ENCODE data around the gene SEC24C.
"Not testable (repeated sequence)": the region's sequence is repeated elsewhere in the genome, so short reads cannot be mapped to it uniquely, and the experiment has no call there.

The SEC24C gene

GRCh38 chr10:73773152-73773879 is 29.1 kb downstream of the SEC24C start:
- DNase-seq: peak; percentile 47

DNA sequence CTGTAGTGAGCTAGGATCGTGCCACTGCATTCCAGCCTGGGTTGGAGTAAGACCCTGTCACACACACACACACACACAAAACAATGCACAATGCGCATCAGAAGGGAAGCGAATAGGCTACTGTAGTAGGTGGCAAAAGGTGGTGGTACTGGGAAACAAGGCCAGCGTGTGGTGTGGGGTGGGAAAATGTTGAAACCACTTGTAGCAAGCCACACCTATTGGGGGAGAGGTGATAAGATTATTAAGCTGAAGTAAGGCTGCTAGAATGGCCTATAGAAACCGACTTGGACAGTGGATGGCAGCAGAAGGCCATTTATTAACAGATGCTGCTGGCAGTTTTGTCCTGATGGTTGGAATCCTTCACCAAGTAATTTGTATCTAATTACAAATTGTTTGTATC is 30.5 kb downstream of the SEC24C start:
- DNase-seq: no peak

DNA sequence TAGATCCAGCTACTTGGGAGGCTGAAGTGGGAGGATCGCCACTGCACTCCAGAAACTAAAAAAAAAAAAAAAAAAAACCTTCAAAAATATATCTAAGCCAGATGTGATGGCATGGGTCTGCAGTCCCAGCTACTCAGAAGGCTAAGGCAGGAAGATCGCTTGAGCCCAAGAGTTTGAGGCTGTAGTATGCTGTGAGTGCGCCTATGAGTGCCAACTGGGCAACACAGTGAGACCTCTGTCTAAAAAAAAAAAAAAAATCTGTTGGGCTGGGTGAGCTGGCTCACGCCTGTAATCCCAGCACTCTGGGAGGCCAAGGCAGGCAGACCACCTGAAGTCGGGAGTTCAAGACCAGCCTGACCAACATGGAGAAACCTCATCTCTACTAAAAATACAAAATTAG is 34.8 kb downstream of the SEC24C start:
- DNase-seq: no peak

DNA sequence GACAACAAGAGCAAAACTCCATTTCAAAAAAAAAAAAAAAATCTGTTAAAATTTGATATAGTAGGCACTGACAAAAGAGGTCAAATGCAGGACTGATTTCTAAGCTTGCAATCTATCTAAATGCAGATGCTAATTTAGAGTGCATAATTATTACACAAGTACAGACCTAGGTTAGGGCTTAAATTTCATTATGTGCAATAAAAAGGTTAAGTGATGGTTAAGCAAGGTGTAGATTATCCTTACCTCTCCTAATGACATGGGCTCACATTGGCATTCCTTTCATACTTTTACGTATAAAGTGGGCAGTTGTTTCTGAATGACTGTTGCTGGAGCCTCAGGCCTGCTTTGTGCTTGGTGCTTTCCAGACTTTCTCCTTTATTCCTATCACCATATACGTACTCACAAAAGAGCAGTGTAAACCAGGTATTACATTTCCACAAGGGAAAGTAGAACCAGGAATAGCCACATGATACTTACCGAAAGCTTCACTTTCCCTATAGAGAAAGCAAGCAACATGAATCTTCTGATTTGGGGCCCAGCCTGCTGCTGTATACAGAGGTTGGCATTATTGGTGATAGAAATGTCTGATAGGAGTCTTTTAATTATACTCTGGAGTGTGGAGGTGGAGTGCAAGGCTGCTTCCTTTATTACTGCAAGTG is 35.5 kb downstream of the SEC24C start:
- no peak for DNase-seq

DNA sequence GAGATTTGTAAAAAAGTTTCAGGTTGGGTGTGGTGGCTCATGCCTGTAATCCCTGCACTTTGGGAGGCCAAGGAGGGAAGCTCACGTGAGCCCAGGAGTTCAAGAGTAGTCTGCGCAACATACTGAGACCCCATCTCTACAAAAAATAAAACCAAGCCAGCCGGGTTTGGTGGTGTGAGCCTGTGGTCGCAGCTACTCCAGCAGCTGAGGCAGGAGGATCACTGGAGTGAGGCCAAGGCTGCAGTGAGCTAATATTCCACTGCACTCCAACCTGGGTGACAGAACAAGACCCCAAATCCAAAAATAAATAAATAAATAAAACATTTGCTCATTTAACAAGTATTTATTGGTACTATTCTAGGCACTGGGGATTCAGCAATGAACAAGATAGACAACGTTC is 36.1 kb downstream of the SEC24C start:
- no peak for DNase-seq

DNA sequence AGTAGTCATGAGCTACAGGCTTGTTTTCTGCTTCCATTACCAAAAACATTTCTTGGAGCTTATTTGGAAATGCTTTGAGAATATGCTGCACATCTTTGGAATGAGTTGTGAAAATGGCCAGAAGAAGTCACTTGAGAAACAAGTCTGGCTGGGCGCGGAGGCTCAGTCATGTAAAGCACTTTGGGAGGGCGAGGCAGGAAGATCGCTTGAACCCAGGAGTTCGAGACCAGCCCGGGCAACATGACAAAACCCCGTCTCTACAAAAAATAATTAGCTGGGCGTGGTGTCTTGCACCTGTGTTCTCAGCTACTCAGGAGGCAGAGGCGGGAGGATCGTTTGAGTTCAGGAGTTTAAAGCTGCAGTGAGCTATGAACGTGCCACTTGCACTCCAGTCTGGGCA is 36.8 kb downstream of the SEC24C start:
- no peak for DNase-seq

- DNase-seq: no peak
Measured at GRCh38 chr10:73781548-73781878, 37.3 kb downstream of the SEC24C start.

GRCh38 chr10:73781879-73782748 is 37.9 kb downstream of the SEC24C start, which contains the start of gene CHCHD1:
CHCHD1 (plus strand) TSS chr10:73782048; CDS start chr10:73782076, 28 bp downstream.
- DNase-seq: peak; percentile 72

GRCh38 chr10:73782749-73783085 is 38.5 kb downstream of the SEC24C start:
- no peak for DNase-seq

- peak; percentile 87 for DNase-seq
Measured at GRCh38 chr10:73785211-73785720, 41.1 kb downstream of the SEC24C start, which contains the start of gene ZSWIM8. ZSWIM8 (plus strand) TSS chr10:73785606; CDS start chr10:73785879, 273 bp downstream.

DNA sequence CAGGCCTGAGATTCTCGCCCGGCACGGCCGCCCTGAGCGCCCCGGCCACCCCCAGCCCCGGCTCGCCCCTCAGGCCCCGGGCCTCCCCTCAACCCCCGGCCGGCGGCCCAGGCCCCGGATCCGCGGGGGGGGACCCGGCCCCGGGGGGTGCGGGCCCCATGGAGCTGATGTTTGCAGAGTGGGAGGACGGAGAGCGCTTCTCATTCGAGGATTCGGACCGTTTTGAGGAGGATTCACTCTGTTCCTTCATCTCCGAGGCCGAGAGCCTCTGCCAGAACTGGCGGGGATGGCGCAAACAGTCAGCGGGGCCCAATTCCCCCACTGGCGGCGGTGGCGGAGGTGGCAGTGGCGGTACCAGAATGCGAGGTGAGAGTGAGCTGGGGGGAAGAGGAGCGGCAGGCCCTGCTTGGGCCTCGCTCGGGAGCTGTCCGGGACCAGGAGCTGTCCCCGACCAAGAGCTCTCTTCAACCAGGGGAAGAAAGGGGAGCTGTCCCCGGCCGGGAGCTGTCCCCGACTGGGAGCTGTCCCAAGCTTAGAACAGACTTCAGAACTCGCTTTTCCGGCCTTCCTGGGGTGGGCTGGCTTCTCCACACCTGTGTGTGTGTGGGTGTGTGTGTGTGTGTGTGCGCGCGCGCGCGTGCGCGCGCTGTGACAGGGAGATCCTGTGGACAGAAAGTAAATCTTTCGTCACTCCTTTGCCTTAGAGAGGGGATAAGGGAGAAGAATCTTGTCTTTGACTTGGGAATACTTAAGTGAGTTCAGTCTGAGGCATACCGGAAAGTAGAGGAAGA is 41.7 kb downstream of the SEC24C start:
- no peak for DNase-seq

DNA sequence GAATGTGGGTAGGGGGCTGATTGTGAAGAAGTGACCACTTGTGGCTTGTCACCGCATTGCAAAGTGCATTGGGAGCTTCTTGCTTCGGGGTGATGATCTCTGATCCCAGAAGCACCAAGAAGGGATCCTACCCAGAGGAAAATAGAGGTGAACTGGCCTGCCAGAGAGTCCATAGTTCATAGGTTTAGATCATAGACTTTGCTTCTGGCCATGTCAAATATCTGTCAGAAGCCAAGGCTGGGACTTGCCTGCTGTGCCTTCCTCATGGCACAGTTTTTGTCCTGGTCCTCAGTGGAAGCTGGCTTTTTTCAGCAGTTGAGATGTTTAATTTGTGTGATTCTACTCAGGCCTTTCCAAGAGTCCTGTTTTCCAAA is 42.3 kb downstream of the SEC24C start:
- DNase-seq: no peak

GRCh38 chr10:73787031-73787800 is 43.0 kb downstream of the SEC24C start:
- not testable (repeated sequence) for DNase-seq

DNA sequence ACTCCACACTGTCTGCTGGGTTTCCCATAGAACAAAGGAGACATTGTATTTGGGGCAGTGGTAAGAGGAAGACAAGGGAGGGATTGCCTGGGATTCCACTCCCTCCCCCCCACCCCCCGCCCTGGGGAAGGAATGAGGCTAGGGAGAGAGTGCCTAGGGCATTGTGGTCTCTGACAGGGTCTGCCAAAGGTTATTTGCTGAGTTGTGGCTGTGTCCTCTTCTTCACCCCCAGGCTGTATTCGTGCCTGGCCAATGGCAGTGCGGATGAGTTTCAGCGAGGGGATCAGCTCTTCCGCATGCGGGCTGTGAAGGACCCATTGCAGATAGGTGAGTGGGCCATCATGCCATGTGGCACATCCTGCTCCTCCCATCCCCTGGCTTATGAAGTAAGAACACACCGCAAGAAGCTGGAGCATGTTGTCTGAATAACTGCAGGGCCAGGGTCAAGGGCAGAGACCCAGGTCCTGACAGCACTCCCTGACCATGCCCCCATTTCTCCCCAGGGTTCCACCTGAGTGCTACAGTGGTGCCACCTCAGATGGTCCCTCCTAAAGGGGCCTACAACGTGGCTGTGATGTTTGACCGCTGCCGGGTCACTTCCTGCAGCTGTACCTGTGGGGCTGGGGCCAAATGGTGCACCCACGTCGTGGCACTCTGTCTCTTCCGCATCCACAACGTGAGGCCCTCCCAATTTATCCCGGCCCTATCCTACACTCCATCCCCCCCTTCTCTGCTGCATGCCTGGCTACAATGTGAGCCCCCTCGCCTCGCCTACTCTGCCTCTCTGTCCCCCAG is 44.9 kb downstream of the SEC24C start:
- DNase-seq: no peak

GRCh38 chr10:73789659-73790055 is 45.5 kb downstream of the SEC24C start:
- no peak for DNase-seq

- no peak for DNase-seq
Measured at GRCh38 chr10:73790886-73791625, 46.9 kb downstream of the SEC24C start.

GRCh38 chr10:73791871-73792400 is 47.8 kb downstream of the SEC24C start:
- DNase-seq: no peak

DNA sequence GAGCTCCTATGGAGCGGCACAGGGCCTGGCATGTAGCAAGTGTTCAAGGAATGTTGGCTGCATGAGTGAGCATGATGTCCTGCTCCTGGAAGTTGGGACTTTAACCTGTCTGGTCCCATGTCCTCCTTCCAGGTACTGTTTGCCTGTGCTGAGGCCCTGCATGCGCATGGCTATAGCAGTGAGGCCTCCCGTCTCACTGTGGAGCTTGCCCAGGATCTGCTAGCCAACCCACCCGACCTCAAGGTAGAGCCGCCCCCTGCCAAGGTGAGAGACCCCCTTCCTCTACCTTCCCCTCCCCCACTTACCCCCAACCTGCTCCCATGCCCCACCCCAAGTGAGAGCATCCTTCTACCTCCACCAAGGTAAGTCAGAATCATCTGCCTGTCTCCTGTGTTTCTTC is 49.3 kb downstream of the SEC24C start:
- no peak for DNase-seq

- DNase-seq: not testable (repeated sequence)
Measured at GRCh38 chr10:73795491-73795890, 51.3 kb downstream of the SEC24C start.

- DNase-seq: not testable (repeated sequence)
Measured at GRCh38 chr10:73796035-73796434, 51.9 kb downstream of the SEC24C start.
